Measurements from ENCODE around the gene SARDH.
"Not testable (repeated sequence)": the region's sequence is repeated elsewhere in the genome, so short reads cannot be mapped to it uniquely, and the experiment has no call there.

SARDH gene

DNA sequence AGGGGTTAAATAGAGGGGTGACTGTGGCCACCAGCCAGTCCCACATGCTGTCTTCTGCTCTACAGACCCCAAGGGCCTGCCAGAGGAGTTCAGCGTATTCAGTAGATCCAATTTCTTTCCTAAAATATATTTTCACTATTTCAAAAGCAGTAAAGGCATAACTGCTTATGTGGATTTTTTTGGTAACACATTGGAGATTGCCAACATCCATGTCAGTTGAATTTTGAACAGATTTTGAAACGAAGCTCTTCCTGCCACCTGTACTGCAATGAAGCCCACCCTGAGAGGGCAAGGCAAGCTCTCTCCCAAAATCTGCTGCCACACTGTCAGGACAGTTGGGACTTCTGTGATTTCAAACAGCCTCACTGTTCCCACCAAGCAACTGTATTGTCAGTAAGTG is 37.1 kb upstream of the SARDH start:
- DNase-seq: no peak

DNA sequence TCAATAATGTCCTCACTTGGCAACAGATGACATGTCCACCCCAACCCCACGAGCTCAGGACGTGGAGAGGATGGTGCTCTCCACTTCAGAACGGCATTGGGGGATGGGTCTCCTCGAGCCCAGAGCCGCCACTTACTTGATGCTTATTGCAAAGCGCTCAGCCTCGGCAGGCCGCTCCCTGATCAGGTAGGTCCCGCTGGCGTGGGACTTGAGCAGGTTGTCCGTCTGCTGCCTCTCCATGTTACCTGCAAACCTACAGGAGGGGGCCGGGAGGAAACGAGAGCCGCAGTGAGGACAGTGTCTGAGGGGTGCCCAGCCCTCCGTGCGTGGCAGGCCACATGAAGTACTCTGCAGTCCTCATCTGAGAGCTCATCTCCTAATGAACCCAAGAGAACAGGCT is 36.6 kb upstream of the SARDH start:
- no peak for DNase-seq

- no peak for DNase-seq
These were observed 35.9 kb upstream of the SARDH start for GRCh38 chr9:133773889-133774655.

DNA sequence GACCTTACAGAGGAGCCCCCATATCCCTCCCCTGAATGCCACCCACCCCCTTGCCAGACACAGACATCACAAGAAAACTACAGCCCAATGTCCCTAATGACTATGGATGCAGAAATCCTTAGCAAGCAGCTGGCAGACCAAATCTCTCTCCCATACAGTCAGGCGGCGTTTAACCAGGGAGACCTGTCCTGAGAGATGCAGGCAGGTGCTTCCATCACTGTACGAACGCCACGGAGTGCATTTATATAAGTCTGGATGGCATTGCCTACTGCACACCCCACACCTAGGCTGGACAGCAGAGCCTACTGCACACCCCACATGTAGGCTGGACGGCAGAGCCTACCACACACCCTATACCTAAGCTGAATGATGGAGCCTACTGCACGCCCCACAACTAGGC is 34.4 kb upstream of the SARDH start:
- DNase-seq: no peak

- DNase-seq: no peak
These were observed 33.6 kb upstream of the SARDH start for GRCh38 chr9:133771486-133772482.

DNA sequence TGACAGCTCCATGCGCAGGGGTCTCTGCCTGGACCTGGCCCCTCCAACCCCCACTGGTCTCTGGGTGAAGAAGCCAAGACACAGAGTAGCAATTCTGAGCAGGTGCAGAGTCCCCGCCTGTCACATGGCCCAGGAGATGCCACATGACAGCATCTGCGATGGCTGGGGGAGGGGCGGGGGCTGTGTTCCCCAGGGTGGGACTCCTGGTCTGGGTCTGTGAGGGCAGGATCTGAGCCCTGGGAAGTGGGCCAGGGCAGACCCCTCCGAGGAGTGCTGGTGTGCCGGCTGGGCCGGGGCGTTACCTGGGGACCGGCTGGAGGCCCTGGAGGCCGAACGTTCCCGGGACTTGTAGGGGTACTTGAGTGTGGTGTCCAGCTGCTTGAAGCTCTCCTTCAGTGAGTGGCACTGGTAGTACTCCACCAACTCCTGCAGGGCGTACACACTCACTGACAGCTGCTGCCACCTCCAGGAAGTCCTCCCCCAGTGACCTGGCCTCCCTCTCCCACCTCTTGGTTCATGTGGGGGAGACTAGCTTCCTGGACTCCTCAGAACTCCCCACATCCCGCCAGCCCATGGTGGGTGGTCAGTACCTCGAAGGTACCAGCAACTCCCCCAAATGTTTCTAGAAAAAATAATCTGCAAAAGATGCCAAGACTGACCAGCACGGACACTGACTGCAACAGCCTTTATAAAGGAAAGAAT is 32.1 kb upstream of the SARDH start:
- no peak for DNase-seq

GRCh38 chr9:133769511-133770075 is 31.4 kb upstream of the SARDH start:
- no peak for DNase-seq

GRCh38 chr9:133768859-133769510 is 30.8 kb upstream of the SARDH start:
- DNase-seq: no peak

DNA sequence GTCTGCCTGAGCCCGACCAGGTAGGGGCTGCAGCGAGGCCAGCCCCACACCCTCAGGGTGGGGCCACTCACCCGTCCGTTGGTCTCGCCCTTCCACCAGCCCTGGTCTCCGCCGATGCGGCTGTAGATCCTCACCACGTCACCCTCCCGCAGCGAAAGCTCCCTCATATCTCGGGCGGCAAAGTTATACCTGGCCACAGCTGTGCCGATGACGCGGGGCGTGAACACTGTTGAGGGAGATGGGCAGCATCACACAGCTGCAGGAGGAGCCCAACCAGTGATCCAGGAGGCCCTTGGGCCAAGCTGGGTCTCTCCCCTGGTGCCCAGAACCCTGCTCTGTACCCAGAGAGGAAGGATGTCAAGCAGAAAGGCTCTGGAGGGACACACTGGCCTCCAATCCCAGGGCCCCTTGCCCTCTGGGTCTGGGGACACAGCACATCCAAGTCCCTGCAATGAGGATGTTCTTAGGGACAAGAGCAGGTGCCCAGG is 30.3 kb upstream of the SARDH start:
- no peak for DNase-seq

- no peak for DNase-seq
These were observed 29.5 kb upstream of the SARDH start for GRCh38 chr9:133767625-133768024.

DNA sequence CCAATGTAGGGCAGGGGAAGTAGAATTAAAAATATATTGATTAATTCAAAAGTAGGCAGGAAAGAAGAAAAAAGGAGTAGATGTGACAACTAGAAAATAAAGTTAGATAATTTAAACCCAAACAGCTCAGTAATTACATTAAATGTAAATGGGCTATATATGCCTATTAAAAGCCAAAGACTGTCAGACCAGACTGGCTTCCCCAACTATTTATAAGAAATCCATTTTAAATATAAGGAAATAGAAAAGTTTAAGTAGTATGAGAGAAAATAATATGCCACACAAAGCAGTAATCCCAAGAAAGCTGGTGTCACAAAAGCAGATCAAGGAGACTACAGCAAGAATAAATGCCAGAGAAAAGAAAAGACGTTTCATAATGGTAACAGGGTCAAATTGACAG is 28.9 kb upstream of the SARDH start:
- DNase-seq: no peak

- not testable (repeated sequence) for DNase-seq
These were observed 28.1 kb upstream of the SARDH start for GRCh38 chr9:133766234-133766633.

GRCh38 chr9:133763272-133764183 is 25.4 kb upstream of the SARDH start:
- no peak for DNase-seq

DNA sequence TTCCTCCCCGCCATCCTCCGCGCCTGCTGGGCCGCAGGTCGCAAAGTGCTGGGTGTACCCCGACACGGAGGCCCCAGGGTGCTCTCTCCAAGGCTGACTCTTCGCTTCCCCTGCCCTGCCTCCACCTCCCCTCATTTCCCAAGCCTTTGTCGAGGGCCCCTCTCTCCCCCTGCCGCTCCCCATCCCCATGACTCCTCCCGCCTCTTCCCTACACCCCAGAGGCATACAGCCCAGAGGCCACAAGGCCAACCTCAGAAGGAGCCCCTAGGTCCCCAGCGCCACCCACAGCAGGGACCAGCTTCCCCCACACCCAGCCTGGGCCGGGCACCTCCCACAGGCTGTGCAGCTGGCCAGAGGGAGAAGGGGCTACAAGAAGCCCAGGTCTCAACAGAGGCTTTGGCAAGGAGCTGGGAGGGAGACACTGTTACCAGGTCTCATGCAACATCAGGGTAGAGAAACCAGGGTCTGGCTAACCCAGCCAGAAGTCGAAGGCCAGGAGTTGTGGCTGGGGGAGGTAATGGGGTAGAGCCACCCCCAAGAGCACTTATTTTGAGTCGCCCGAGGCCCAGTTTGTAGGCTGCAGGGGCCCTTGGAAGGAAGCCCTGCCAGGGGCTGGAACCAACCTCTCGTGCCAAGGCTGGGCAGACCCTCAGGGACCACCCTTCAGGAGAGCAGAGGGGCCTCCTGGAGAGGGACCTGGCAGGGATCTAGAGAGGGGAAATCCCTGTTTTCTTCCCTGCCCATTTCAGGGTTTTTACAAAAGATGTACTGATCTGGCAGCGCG is 24.5 kb upstream of the SARDH start:
- DNase-seq: no peak

- no peak for DNase-seq
These were observed 23.6 kb upstream of the SARDH start for GRCh38 chr9:133761641-133762248.

- no peak for DNase-seq
These were observed 22.6 kb upstream of the SARDH start for GRCh38 chr9:133760713-133761290.

DNA sequence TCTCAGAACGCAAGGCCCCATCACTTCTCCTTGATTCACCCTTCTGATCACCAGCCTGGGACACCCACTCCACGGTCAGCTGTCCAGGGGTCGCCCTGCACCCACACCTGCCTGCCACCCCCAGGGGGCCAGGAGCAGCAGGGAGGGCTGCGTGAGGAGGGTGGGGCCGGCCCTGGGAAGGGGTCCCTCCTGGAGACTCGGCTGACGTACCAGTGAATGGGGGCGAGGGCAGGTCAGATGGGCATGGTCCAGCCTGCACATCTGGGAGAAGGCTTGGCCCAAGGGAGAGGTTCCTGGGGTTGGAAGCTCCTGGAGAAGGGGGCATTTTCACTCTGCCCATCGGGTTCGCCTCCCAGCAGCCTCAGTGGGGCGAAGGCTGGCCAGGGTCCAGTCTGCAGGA is 21.8 kb upstream of the SARDH start:
- DNase-seq: no peak

GRCh38 chr9:133759146-133759900 is 21.2 kb upstream of the SARDH start:
- no peak for DNase-seq

DNA sequence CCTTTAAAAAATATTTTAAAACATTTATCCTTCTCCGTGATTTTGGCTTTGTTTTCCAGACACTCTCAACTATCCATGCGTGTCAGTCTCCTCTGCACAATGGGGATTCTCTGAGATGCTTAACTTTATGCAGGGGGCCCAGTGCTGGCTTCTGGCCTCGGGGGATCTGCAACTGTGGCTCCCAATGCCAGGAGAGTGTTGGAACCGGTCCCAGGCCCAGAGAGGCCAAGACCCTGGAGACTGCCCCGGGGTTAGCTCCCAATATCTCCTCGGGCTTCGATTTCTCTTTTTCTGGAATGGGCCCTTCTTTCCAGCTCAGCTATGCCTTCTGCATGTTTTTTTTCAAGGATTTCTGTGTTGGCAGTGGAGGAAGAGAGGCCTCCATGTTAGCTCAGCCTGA is 20.1 kb upstream of the SARDH start:
- DNase-seq: no peak

Measured in NCI-H2171 (cell line).